SK-N-SH (cell line): ENCODE measurements around the gene DDAH2. TPM values are rescaled to one million over a fixed set of nuclear protein-coding genes. Genes with fewer than 3 reads are reported as not detected.

Source experiments
- CTCF ChIA-PET: fragments of 300-600, 350-600 bp; formaldehyde crosslinking; extraction: SDS; loops from one replicate; lab custom pipeline; 2021; lab: Yijun Ruan, JAX
- POLR2A ChIA-PET: fragments of 350-600 bp; sonication (Branson Sonifier 250); formaldehyde crosslinking; extraction: SDS; loops from one replicate; lab custom pipeline; 2020; ENCODE audit warnings: antibody characterized with exemption, inconsistent platforms; lab: Yijun Ruan, JAX
- DNase-seq: peaks from one replicate; pipeline ENCODE4 v3.0.0; 2012
- H2AFZ ChIP-seq: fragments of 200-600 bp; sonication (generic); 2 replicates; pipeline ENCODE4 v1.8.1; 2016; ENCODE audit warnings: antibody characterized with exemption, mild to moderate bottlenecking, low read depth
- H3F3A ChIP-seq: fragments of 200-600 bp; sonication (generic); replicated peaks from 2 replicates; pipeline ENCODE3; 2016; ENCODE audit warnings: antibody characterized with exemption, mild to moderate bottlenecking; ENCODE audit not compliant: insufficient read depth
- H3K27ac ChIP-seq, 2 experiments: fragments of 200-500 bp in 1 of 2; fragments of 200-600 bp in 1 of 2; sonication (Bioruptor generic) in 1 of 2; sonication (generic), shearing (Covaris generic) in 1 of 2; 2 replicates each; pipeline versions ENCODE4 v1.5.1 to v1.6.1; 2014 to 2016; ENCODE audit warnings: low read depth in 2 of 2, inconsistent platforms in 1 of 2, low read length in 1 of 2, mild to moderate bottlenecking in 1 of 2, mixed read lengths in 1 of 2
- H3K27me3 ChIP-seq: fragments of 200-600 bp; sonication (generic), shearing (Covaris generic); 2 replicates; pipeline ENCODE4 v1.6.1; 2016; ENCODE audit warnings: mixed run types; ENCODE audit not compliant: insufficient read depth
- H3K36me3 ChIP-seq, 2 experiments: fragments of 200-500 bp in 1 of 2; fragments of 200-600 bp in 1 of 2; sonication (Bioruptor generic) in 1 of 2; sonication (generic) in 1 of 2; replicated peaks in 1 of 2; 2 replicates each; pipeline versions ENCODE3 to v1.5.1; 2014 to 2016; ENCODE audit warnings: low read length in 1 of 2, mild to moderate bottlenecking in 1 of 2; ENCODE audit not compliant: insufficient read depth in 2 of 2, control insufficient read depth in 1 of 2
- H3K4me1 ChIP-seq, 2 experiments: fragments of 200-500 bp in 1 of 2; fragments of 200-600 bp in 1 of 2; sonication (Bioruptor generic) in 1 of 2; sonication (generic), shearing (Covaris generic) in 1 of 2; 2 replicates each; pipeline versions ENCODE4 v1.5.1 to v1.6.1; 2014 to 2016; ENCODE audit warnings: low read depth in 1 of 2, low read length in 1 of 2, mixed run types in 1 of 2; ENCODE audit not compliant: insufficient read depth in 2 of 2, control insufficient read depth in 1 of 2
- H3K4me2 ChIP-seq: fragments of 200-600 bp; sonication (generic), shearing (Covaris generic); 2 replicates; pipeline ENCODE4 v1.6.1; 2017; ENCODE audit warnings: mixed run types
- H3K4me3 ChIP-seq, 2 experiments: fragments of 200-500 bp in 1 of 2; fragments of 200-600 bp in 1 of 2; sonication (Bioruptor generic) in 1 of 2; sonication (generic), shearing (Covaris generic) in 1 of 2; 2 replicates each; pipeline versions ENCODE4 v1.5.1 to v1.8.1; 2014 to 2016; ENCODE audit warnings: low read depth in 2 of 2, inconsistent platforms in 1 of 2, low read length in 1 of 2, mild to moderate bottlenecking in 1 of 2, mixed read lengths in 1 of 2, moderate library complexity in 1 of 2
- H3K79me2 ChIP-seq: fragments of 200-600 bp; sonication (generic); 2 replicates; pipeline ENCODE4 v1.8.1; 2017; ENCODE audit warnings: mild to moderate bottlenecking; ENCODE audit not compliant: insufficient read depth
- H3K9ac ChIP-seq: fragments of 200-600 bp; sonication (generic); 2 replicates; pipeline ENCODE4 v1.6.1; 2017; ENCODE audit warnings: mixed run types
- H3K9me2 ChIP-seq: fragments of 200-600 bp; sonication (generic); 2 replicates; pipeline ENCODE4 v1.6.1; 2017; ENCODE audit warnings: mixed run types
- H3K9me3 ChIP-seq: fragments of 200-600 bp; sonication (generic); 2 replicates; pipeline ENCODE4 v1.6.1; 2017; ENCODE audit warnings: mixed run types, mild to moderate bottlenecking, moderate library complexity
- H4K20me1 ChIP-seq: fragments of 200-600 bp; sonication (generic); 2 replicates; pipeline ENCODE4 v1.6.1; 2017; ENCODE audit warnings: mild to moderate bottlenecking, mixed run types; ENCODE audit not compliant: insufficient read depth
- CHD2 ChIP-seq: fragments of 150-350 bp; IDR thresholded peaks from 2 replicates; pipeline ENCODE4 v1.6.1; 2018; ENCODE audit warnings: low read length; ENCODE audit not compliant: partially characterized antibody
- EP300 ChIP-seq, 2 experiments: IDR thresholded peaks; 2 replicates each; pipeline versions ENCODE4 v1.4.0 to v1.6.1; 2012; ENCODE audit warnings: borderline replicate concordance in 1 of 2, low read depth in 1 of 2, low read length in 1 of 2
- FOSL2 ChIP-seq: IDR thresholded peaks from 2 replicates; pipeline ENCODE4 v1.4.0; 2012; ENCODE audit warnings: low read depth, mild to moderate bottlenecking, moderate library complexity, borderline replicate concordance
- FOXJ3 ChIP-seq: sonication (generic); formaldehyde crosslinking; IDR thresholded peaks from 2 replicates; pipeline ENCODE4 v1.5.1; 2020; ENCODE audit warnings: mild to moderate bottlenecking, missing genetic modification reagents
- GABPA ChIP-seq: IDR thresholded peaks from 2 replicates; pipeline ENCODE4 v1.4.0; 2012; ENCODE audit warnings: low read depth, mild to moderate bottlenecking
- JUND ChIP-seq: IDR thresholded peaks from 2 replicates; pipeline ENCODE4 v1.4.0; 2012
- MAX ChIP-seq: IDR thresholded peaks from 2 replicates; pipeline ENCODE4 v1.4.0; 2012; ENCODE audit warnings: low read depth
- MXI1 ChIP-seq: IDR thresholded peaks from 2 replicates; pipeline ENCODE4 v1.6.1; 2012; ENCODE audit warnings: mild to moderate bottlenecking, low read depth, low read length, improper control_type of control experiment
- POLR2AphosphoS5 ChIP-seq: IDR thresholded peaks from 2 replicates; pipeline ENCODE4 v1.6.1; 2012; ENCODE audit warnings: low read depth, low read length
- RAD21 ChIP-seq: IDR thresholded peaks from 2 replicates; pipeline ENCODE4 v1.6.1; 2012; ENCODE audit warnings: mild to moderate bottlenecking, low read length
- RFX5 ChIP-seq: IDR thresholded peaks from 2 replicates; pipeline ENCODE4 v1.6.1; 2012; ENCODE audit warnings: mild to moderate bottlenecking, improper control_type of control experiment, low read length
- SIN3A ChIP-seq: IDR thresholded peaks from 2 replicates; pipeline ENCODE4 v1.6.1; 2012; ENCODE audit warnings: low read depth, mild to moderate bottlenecking, low read length, moderate library complexity, borderline replicate concordance
- TAF1 ChIP-seq: IDR thresholded peaks from 2 replicates; pipeline ENCODE4 v1.6.1; 2012; ENCODE audit warnings: low read depth, mild to moderate bottlenecking, low read length, moderate library complexity, borderline replicate concordance
- USF2 ChIP-seq: fragments of 150-350 bp; IDR thresholded peaks from 2 replicates; pipeline ENCODE4 v1.6.1; 2017; ENCODE audit warnings: antibody characterized with exemption, low read length, low read depth, borderline replicate concordance
- YY1 ChIP-seq: IDR thresholded peaks from 2 replicates; pipeline ENCODE4 v1.4.0; 2012; ENCODE audit warnings: low read depth, mild to moderate bottlenecking
- WGBS: methylation state at CpG from one replicate; pipeline ENCODE4 v1.1.6; 2017; ENCODE audit warnings: low lambda C conversion rate; 5-methylcytosine and 5-hydroxymethylcytosine counted together
- polyA plus RNA-seq, 3 experiments: library from polyadenylated mRNA; depleted of rRNA; stranded (reverse); fragments of >200 nt; gene quantifications; 2 replicates each; pipeline ENCODE4 v1.2.3, GENCODE V29; 2012

The DDAH2 gene
- polyA plus RNA-seq, 1 of the 3 experiments (the other 2 are of a cell fraction): 180 TPM

GRCh38 chr6:31691078-31691463, 38.0 kb downstream of the DDAH2 start:
- H3K9me3 ChIP-seq: no peaks in the 10 kb centered on the region
- H2AFZ ChIP-seq: no peak overlapping the region
- H3K27me3 ChIP-seq: no peaks in the 10 kb centered on the region
- POLR2A ChIA-PET: no interaction called here
- H3K4me3 ChIP-seq: no peak overlapping the region
- H3K9me2 ChIP-seq: no peaks in the 10 kb centered on the region
- H3K36me3 ChIP-seq: peaks cover 18 to 56% of the 10 kb centered on the region in 2 experiments
- no peak for DNase-seq
- CTCF ChIA-PET: interaction anchor here (1.1 to 4.5 kb wide), 6 partner anchors 9 to 139 kb away, joined by 4 to 29 read pairs (median 7); partner anchors contain the start of genes C6orf47, LY6G5C and VARS1
- H3K9ac ChIP-seq: no peak overlapping the region
- no peaks in the 10 kb centered on the region for H3K4me1 ChIP-seq
- no peak overlapping the region for H3K27ac ChIP-seq
- no peaks in the 10 kb centered on the region for H3K79me2 ChIP-seq
- no peak for TF ChIP-seq USF2
- TF ChIP-seq JUND: no peak
- no peak for TF ChIP-seq MAX
- no peak for TF ChIP-seq YY1
- TF ChIP-seq TAF1: no peak
- TF ChIP-seq SIN3A: no peak
- no peak for TF ChIP-seq POLR2AphosphoS5
- no peak for TF ChIP-seq MXI1
- TF ChIP-seq CHD2: no peak
- no peak for TF ChIP-seq FOSL2
- no peak for TF ChIP-seq EP300 (IDR thresholded peaks at IDR 0.05; ENCODE audit: borderline replicate concordance in 1 of 2, low read depth in 1 of 2, low read length in 1 of 2)
- no peak for TF ChIP-seq RAD21
- WGBS: 97% methylated on average over 6 of the region's 6 CpGs
- no peaks in the 10 kb centered on the region for H4K20me1 ChIP-seq
- H3F3A ChIP-seq: no peaks in the 10 kb centered on the region
- no peak overlapping the region for H3K4me2 ChIP-seq

- no peak overlapping the region for H3K4me2 ChIP-seq
- POLR2A ChIA-PET: no interaction called here
- H3K27ac ChIP-seq: no peak overlapping the region
- H3K4me1 ChIP-seq: no peaks in the 10 kb centered on the region
- WGBS: 80% methylated on average over 10 of the region's 10 CpGs
- no peaks in the 10 kb centered on the region for H3K27me3 ChIP-seq
- no peak for TF ChIP-seq YY1
- no peak for TF ChIP-seq USF2
- TF ChIP-seq FOSL2: no peak
- no peak for TF ChIP-seq POLR2AphosphoS5
- TF ChIP-seq FOXJ3 (CRISPR knock-in tag): no peak
- no peak for TF ChIP-seq GABPA
- TF ChIP-seq RFX5: no peak
- TF ChIP-seq SIN3A: no peak
- no peaks in the 10 kb centered on the region for H3K9me3 ChIP-seq
- DNase-seq: no peak
- H3K36me3 ChIP-seq: peaks cover 18 to 56% of the 10 kb centered on the region in 2 experiments
- no peaks in the 10 kb centered on the region for H4K20me1 ChIP-seq
- H3K9ac ChIP-seq: no peak overlapping the region
- no peak overlapping the region for H3K4me3 ChIP-seq
- CTCF ChIA-PET: interaction anchor here (0.7 to 4.5 kb wide), 9 partner anchors 10 to 146 kb away, joined by 3 to 29 read pairs (median 5); partner anchors contain the start of genes C6orf47, LY6G5C and VARS1
- no peaks in the 10 kb centered on the region for H3K79me2 ChIP-seq
- H3K9me2 ChIP-seq: no peaks in the 10 kb centered on the region
- no peak overlapping the region for H2AFZ ChIP-seq
- H3F3A ChIP-seq: no peaks in the 10 kb centered on the region
Measured at GRCh38 chr6:31690231-31691077, 38.6 kb downstream of the DDAH2 start.
